GM10248 (cell line): ENCODE measurements around the gene RINL.

Source experiments
- CTCF ChIA-PET: fragments of 300-600 bp; sonication (Branson Sonifier 250); formaldehyde crosslinking; extraction: SDS; loops from one replicate; lab custom pipeline; 2021; ENCODE audit warnings: antibody characterized with exemption; lab: Yijun Ruan, JAX
- POLR2A ChIA-PET: fragments of 350-650 bp; sonication (Branson Sonifier 250); formaldehyde crosslinking; extraction: SDS; loops from one replicate; lab custom pipeline; 2020; ENCODE audit warnings: antibody characterized with exemption; lab: Yijun Ruan, JAX
- DNase-seq: peaks from one replicate; pipeline ENCODE4 v3.0.0; 2012; ENCODE audit errors: extremely low spot score
- CTCF ChIP-seq: IDR thresholded peaks from 2 replicates; pipeline ENCODE4 v1.5.1; 2012; ENCODE audit warnings: mild to moderate bottlenecking, low read depth; ENCODE audit errors: extremely low read depth, missing control alignments, control extremely low read depth

RINL gene

GRCh38 chr19:38877781-38878574 is at the start of gene RINL:
TSS of gene RINL (minus strand) at chr19:38878275. CDS start at chr19:38876742, 1,533 bp downstream.
- ChIA-PET POLR2A (interaction anchor here (0.6 to 1.5 kb wide), 2 partner anchors 29 to 92 kb away, joined by 3 to 5 read pairs; no protein-coding TSS in a partner anchor), CTCF (interaction anchor here (1.2 to 6.0 kb wide), 11 partner anchors 8 to 475 kb away, joined by 3 to 64 read pairs (median 5); partner anchors contain the start of genes FAM98C, MRPS12 and SARS2)
- TF ChIP-seq CTCF: no peak
- DNase-seq: peak; percentile 85

- POLR2A ChIA-PET: interaction anchor here (0.6 kb wide), 1 partner anchor 20 kb away, joined by 3 read pairs; no protein-coding TSS in a partner anchor
- TF ChIP-seq CTCF: no peak
- DNase-seq: no peak
- CTCF ChIA-PET: interaction anchor here (0.9 kb wide), 1 partner anchor 288 kb away, joined by 3 read pairs; no protein-coding TSS in a partner anchor
Measured at GRCh38 chr19:38924388-38924787, 46.3 kb upstream of the RINL start.

GRCh38 chr19:38922482-38922881 is 44.4 kb upstream of the RINL start:
- DNase-seq: no peak
- CTCF ChIA-PET: interaction anchor here (1.4 kb wide), 1 partner anchor 8 kb away, joined by 6 read pairs; the partner anchor contains the start of genes MRPS12 and SARS2
- POLR2A ChIA-PET: no interaction called here
- TF ChIP-seq CTCF: no peak

- CTCF ChIA-PET: interaction anchor here (1.4 kb wide), 1 partner anchor 9 kb away, joined by 6 read pairs; the partner anchor contains the start of genes MRPS12 and SARS2
- no peak for TF ChIP-seq CTCF
- POLR2A ChIA-PET: no interaction called here
- DNase-seq: no peak
Measured at GRCh38 chr19:38921420-38922274, 43.6 kb upstream of the RINL start.

- no peak for DNase-seq
- ChIA-PET CTCF (interaction anchor here (1.4 to 4.2 kb wide), 3 partner anchors 9 to 33 kb away, joined by 6 to 27 read pairs (median 7); partner anchors contain the start of genes MRPS12 and SARS2), POLR2A (no interaction called here)
- no peak for TF ChIP-seq CTCF
Measured at GRCh38 chr19:38920602-38921419, 42.7 kb upstream of the RINL start.
